Measurements from ENCODE around the gene VAC14. TPM values are rescaled to one million over a fixed set of nuclear protein-coding genes. Genes with fewer than 3 reads are reported as not detected.
A peak's percentile ranks its signal among the peaks of the same experiment; 100 is the strongest.

The VAC14 gene
- total RNA-seq, 4 donors from 2014 or later, result 31.1 to 47.0 (median 37.0) TPM

DNA sequence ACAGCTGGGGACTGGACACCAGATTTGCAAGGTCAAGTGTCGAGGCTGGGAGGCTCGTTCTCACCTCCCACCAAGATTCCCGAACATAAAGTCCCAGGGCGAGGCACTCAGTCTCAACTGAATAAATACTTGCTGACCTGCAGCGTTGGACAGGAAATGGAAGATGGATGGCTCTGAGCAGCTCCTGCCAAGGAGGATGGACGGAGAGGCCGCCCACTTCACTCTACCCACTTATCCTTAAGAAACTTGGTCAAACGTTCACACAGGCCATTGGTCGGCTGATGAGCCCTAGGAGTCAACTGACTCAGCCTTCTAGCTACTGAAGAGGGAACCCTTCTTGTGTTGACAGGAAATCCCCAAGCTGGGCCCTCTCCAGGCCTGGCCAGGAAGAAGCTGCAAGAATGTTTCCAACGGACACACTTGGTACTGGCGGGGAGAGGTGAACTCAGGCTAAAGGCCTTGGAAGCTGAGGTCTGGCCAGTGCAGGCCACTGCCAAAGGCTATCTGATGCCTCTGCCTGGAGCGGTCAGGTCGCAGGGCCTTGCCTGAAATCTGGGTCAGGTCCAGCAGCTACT is 50.0 kb downstream of the VAC14 start:
- Histone ChIP-seq H3K9me3 (no peaks in the 10 kb centered on the region), H3K4me3 (no peak overlapping the region), H3K36me3 (peaks cover 0 to 24% (median 6%) of the 10 kb centered on the region in 4 donors), H3K27ac (replicated peaks in 1 of 4) (peak overlapping the region; percentile 76 to 86 (median 81)), H3K4me1 (peaks cover 59 to 74% (median 71%) of the 10 kb centered on the region in 4 donors), H3K27me3 (no peaks in the 10 kb centered on the region)
- 24% methylated on average over 12 of the region's 13 CpGs for WGBS
- no peak for TF ChIP-seq POLR2A (IDR thresholded peaks at IDR 0.05; ENCODE audit: low read depth)
- peak; percentile 78 to 90 for TF ChIP-seq POLR2AphosphoS5 (IDR thresholded peaks at IDR 0.05)
- TF ChIP-seq, protein P1, sequence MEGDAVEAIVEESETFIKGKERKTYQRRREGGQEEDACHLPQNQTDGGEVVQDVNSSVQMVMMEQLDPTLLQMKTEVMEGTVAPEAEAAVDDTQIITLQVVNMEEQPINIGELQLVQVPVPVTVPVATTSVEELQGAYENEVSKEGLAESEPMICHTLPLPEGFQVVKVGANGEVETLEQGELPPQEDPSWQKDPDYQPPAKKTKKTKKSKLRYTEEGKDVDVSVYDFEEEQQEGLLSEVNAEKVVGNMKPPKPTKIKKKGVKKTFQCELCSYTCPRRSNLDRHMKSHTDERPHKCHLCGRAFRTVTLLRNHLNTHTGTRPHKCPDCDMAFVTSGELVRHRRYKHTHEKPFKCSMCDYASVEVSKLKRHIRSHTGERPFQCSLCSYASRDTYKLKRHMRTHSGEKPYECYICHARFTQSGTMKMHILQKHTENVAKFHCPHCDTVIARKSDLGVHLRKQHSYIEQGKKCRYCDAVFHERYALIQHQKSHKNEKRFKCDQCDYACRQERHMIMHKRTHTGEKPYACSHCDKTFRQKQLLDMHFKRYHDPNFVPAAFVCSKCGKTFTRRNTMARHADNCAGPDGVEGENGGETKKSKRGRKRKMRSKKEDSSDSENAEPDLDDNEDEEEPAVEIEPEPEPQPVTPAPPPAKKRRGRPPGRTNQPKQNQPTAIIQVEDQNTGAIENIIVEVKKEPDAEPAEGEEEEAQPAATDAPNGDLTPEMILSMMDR (IDR thresholded peaks at IDR 0.05), result peak in 1 of 3 experiments; percentile 14
- TF ChIP-seq EP300 (IDR thresholded peaks at IDR 0.05), result peak; percentile 72
- intact Hi-C loops (cut with DNase I), result no loop called here
- peak; percentile 96 for DNase-seq (ENCODE audit: extremely low spot score)

DNA sequence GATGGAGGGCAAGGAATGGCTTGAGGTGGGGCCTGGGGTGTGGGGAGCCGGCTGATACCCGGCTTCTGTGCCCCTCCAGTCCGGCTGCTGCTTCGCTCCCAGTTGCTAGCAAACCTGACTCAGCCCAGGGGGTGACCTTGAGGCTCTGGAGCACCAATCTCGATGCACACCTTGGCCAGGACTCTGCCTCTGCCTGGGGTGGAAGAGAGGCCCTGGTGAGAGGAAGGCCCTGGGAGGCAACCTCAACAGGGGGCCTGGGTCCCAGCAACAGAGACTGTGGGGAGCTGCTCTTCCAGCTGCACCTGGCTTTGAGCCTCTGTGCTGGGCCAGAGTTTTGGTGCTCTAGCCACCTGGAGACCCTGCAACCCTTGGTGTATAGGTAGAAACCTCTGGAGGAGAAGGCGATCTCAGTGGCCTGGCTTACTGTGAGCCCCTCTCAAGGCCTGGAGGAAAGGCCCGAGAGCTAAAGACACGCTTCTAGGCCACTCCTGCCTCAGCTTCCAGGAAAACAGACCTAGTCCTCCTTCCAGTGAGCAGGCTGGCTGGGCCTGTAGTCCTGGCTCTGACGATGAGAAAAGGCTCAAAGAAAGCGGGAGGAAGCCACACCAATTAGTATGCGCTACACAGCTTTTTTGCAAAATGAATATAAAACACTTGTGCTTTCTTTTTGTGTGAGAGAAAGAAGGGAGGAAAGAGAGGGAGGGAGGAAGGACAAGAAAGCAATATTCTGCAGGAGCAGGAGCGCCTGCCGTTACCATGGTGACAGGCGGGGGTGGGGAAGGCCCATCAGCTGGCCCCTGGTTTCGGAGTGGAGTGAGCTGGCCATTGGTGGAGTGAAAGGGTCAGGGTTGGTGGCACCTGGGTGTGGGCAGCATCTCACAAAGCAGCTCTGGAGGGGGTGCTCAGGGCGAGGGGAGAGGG is 51.0 kb downstream of the VAC14 start:
- Histone ChIP-seq H3K9me3 (no peaks in the 10 kb centered on the region), H3K27me3 (no peaks in the 10 kb centered on the region), H3K36me3 (peaks cover 0 to 14% (median 4%) of the 10 kb centered on the region in 4 donors), H3K4me1 (peaks cover 65 to 83% (median 81%) of the 10 kb centered on the region in 4 donors), H3K27ac (replicated peaks in 1 of 4) (peak overlapping the region; percentile 76 to 86 (median 81)), H3K4me3 (no peak overlapping the region)
- WGBS, result 86% methylated on average over 16 of the region's 16 CpGs
- intact Hi-C loops (cut with DNase I), result no loop called here
- TF ChIP-seq, protein P1 (IDR thresholded peaks at IDR 0.05), result no peak
- TF ChIP-seq EP300 (IDR thresholded peaks at IDR 0.05) (no peak), POLR2AphosphoS5 (IDR thresholded peaks at IDR 0.05) (no peak), POLR2A (IDR thresholded peaks at IDR 0.05; ENCODE audit: low read depth) (no peak)
- no peak for DNase-seq (ENCODE audit: extremely low spot score)

DNA sequence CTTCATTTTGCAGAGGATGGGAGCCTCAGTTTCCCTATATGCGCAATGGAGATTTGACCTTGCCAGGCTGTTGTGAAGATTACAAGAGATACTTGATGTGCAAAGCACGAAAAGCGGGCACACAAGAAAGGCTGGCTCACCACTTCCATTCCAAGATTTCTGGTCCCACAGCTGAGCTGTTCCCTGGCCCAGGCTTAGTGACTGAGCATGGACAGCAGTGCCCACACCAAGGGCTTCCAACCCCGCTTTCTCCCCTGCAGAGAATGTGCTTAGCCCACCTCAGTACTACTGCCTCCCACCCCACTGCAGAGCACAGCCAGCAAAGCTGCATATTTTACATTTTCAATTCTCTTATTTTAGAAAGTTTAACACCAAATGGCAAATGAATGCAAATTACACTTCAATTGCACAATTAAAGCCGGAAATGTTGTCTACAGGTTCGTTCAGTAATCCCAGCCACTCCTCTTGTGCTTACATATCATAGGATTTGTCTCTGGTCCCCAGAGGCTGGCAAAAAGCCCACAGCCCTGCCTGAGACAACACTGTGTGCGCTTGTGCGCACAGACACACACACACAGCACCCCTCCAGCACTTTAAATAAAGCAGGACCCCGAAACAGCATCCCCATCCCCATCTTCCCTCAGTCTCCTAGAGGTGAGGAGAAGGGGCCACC is 51.8 kb downstream of the VAC14 start:
- Histone ChIP-seq H3K27ac (replicated peaks in 1 of 4) (peak overlapping the region in 3 of 4 donors; percentile 76 to 86 (median 84)), H3K4me1 (peaks cover 65 to 90% (median 87%) of the 10 kb centered on the region in 4 donors), H3K36me3 (peaks cover 0 to 10% (median 4%) of the 10 kb centered on the region in 4 donors), H3K27me3 (no peaks in the 10 kb centered on the region), H3K4me3 (no peak overlapping the region), H3K9me3 (no peaks in the 10 kb centered on the region)
- WGBS, result 91% methylated on average over 6 of the region's 9 CpGs
- no peak for TF ChIP-seq POLR2A (IDR thresholded peaks at IDR 0.05; ENCODE audit: low read depth)
- TF ChIP-seq POLR2AphosphoS5 (IDR thresholded peaks at IDR 0.05), result no peak
- no peak for TF ChIP-seq EP300 (IDR thresholded peaks at IDR 0.05)
- TF ChIP-seq, protein P1 (IDR thresholded peaks at IDR 0.05), result no peak
- intact Hi-C loops (cut with DNase I), result no loop called here
- no peak for DNase-seq (ENCODE audit: extremely low spot score)

DNA sequence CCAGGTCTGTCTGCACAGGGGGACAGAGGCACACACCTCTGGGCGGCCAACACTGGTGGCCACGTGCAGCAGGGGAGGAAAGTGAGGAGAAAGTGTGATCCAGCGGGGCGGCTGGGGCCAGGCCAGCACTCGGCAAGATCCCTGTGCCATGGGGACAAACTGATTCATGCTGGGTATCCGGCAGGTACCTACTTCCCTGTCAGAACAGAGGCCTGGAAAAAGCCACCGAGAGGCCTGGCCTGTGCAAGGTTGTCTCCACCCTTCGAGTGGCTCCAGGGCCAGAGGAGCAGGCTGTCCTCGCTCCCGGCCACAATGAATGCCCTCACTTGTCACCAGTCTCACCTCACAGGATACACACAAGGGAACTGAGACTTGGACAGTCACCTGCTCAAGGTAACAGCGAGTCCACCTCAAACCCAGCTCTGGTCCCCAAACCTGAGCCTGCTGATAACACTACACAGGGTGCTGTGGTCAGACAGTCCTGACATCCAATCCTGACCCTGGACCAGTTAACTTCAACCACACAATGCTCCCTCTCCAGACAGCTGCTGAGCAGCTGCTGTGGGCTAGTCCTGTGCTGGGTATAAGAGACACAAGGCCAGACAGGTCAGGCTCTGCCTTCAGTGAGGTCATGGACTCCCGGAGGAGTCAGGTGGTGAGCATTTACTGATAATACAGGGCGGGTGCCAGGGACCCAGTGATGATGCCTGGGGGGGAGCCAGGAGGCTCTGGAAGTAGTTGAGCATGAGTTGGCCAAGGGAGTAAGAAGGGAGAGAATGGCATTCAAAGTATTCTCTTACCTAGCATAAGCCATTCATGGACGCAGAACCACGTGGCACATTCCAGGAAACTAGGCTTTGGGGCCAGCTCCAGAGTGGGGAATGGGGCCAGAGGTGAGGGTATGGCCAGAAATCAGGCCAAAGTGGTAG is 53.0 kb downstream of the VAC14 start:
- peaks cover 0 to 18% (median 9%) of the 10 kb centered on the region in 4 donors for H3K36me3 ChIP-seq
- H3K4me3 ChIP-seq, result no peak overlapping the region
- H3K4me1 ChIP-seq, result peaks cover 66 to 90% (median 85%) of the 10 kb centered on the region in 4 donors
- peak overlapping the region; percentile 83 to 91 (median 86) for H3K27ac ChIP-seq (replicated peaks in 1 of 4)
- 91% methylated on average over 12 of the region's 15 CpGs for WGBS
- H3K27me3 ChIP-seq, result no peaks in the 10 kb centered on the region
- H3K9me3 ChIP-seq, result no peaks in the 10 kb centered on the region
- DNase-seq (ENCODE audit: extremely low spot score), result no peak
- no peak for TF ChIP-seq POLR2A (IDR thresholded peaks at IDR 0.05; ENCODE audit: low read depth)
- TF ChIP-seq, protein P1 (IDR thresholded peaks at IDR 0.05), result no peak
- no peak for TF ChIP-seq POLR2AphosphoS5 (IDR thresholded peaks at IDR 0.05)
- TF ChIP-seq EP300 (IDR thresholded peaks at IDR 0.05), result no peak
- intact Hi-C loops (cut with DNase I), result no loop called here

Data from esophagus muscularis mucosa (tissue), 4 donors.